ENCODE data around the gene OR8S1.
A peak's percentile ranks its signal among the peaks of the same experiment; 100 is the strongest.
"Not testable (repeated sequence)": the region's sequence is repeated elsewhere in the genome, so short reads cannot be mapped to it uniquely, and the experiment has no call there.

OR8S1 gene

GRCh38 chr12:48525332-48525731 lies at the start of gene OR8S1:
Gene OR8S1 (plus strand): TSS chr12:48525632. CDS start chr12:48525632, 0 bp downstream.
- no peak for DNase-seq (ENCODE audit: low read depth, low spot score)

DNA sequence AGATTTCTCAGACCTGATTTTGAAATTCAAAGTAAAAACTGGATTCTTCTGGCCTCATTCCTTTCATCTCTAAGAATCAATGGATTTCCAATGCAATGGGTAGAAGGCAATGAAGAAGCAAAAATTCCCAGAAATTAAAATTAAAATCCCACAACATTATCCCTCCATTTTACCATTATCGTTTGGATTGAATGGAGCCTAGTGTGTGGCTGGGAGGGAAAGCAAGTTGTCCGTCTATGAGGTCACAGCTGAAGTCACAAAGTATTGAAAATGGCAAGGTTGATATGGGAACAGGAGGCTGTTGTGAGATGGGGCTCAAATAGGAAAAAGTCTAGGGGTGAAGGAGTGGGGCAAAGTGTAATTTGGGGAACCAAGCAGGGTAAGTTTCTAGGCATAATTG lies 43.2 kb upstream of the OR8S1 start, which contains the start of gene C12orf54:
TSS of gene C12orf54 (plus strand) at position 301 of the 400 bp plus-strand sequence. CDS start 799 bp downstream, outside the sequence.
- DNase-seq (ENCODE audit: low read depth, low spot score): no peak

DNA sequence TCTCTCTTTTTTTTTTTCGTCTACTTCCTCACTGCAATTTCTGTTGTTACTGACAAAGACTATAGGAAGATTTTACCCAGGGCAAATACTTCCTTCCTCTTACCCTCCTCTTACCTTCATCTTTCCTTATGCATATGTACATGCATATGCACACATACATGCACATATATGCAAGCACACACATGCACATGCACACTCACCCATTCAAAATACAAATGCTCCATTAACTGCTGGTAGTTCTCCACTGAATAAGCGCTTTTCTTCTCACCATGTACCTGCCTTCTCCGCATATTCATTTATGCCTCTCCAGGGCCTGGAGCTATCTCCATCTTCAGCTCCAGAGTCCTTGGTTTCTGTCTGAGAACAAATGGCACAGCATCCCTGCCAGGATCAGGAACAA lies 42.5 kb upstream of the OR8S1 start:
- DNase-seq (ENCODE audit: low read depth, low spot score): no peak

GRCh38 chr12:48486261-48486660 lies 39.2 kb upstream of the OR8S1 start:
- DNase-seq (ENCODE audit: low read depth, low spot score): no peak

DNA sequence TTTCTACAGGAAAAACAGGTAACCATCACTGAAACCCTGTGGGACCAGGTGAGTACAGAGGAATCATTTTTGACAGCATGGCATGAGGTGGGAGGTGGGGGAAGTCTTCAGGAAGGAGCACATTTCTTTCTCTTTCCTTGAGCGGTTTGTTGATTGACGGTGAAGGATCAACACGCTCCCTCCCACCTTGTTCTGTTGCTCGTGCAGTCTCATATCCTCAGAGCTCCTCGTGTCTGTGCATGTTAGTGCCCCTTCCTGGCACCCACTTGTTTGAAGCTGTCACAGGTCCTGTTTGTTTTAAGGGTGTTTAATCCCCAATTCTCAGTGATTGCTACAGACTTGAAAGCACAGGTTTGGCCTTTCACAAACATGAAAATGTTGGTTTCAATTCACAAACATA lies 38.8 kb upstream of the OR8S1 start:
- no peak for DNase-seq (ENCODE audit: low read depth, low spot score)

DNA sequence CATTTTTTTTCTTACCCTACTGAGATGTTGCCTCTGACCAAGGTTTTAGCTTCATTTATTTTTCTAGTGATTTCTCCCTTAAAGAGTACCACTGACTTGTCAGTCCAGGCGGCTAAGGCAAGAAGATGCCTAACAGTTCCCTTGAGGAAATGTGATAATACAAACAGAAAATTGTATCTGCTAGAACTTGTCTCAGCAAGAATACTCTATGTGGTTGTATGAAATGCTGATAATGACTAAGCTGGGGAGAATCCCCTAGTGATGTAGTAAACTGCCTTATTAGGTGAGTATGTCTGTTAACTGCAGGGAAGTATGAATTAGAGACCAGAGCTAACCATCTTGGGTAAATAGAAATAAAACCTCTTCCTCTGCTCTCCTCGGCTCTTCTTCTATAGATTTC lies 36.4 kb upstream of the OR8S1 start:
- peak; percentile 1 for DNase-seq (ENCODE audit: low read depth, low spot score)

- not testable (repeated sequence) for DNase-seq (ENCODE audit: low read depth, low spot score)
These were observed 36.0 kb upstream of the OR8S1 start for GRCh38 chr12:48489456-48489855.

- not testable (repeated sequence) for DNase-seq (ENCODE audit: low read depth, low spot score)
These were observed 25.2 kb upstream of the OR8S1 start for GRCh38 chr12:48500281-48500680.

GRCh38 chr12:48506836-48507235 lies 18.6 kb upstream of the OR8S1 start:
- DNase-seq (ENCODE audit: low read depth, low spot score): not testable (repeated sequence)

DNA sequence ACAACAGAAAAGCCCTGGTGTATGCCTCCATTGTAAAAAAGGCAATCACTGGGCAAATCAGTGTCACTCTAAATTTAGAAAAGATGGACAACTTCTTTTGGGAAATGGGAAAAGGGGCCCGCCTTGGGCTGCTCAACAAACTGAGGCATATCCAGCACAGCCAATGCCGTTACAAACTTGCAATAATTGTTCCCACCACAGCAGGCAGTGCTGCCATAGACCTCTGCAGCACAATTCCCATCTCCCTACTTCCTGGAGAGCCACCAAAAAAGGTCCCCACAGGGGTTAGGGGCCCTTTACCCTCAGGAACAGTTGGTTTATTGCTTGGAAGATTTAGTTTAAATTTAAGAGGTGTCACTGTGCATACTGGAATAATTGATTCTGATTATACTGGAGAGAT lies 16.4 kb upstream of the OR8S1 start:
- no peak for DNase-seq (ENCODE audit: low read depth, low spot score)

GRCh38 chr12:48510111-48510510 lies 15.3 kb upstream of the OR8S1 start:
- DNase-seq (ENCODE audit: low read depth, low spot score): no peak

- no peak for DNase-seq (ENCODE audit: low read depth, low spot score)
These were observed 12.6 kb upstream of the OR8S1 start for GRCh38 chr12:48512855-48513254.

GRCh38 chr12:48514728-48515127 lies 10.7 kb upstream of the OR8S1 start:
- DNase-seq (ENCODE audit: low read depth, low spot score): no peak

GRCh38 chr12:48520381-48520780 lies 5.1 kb upstream of the OR8S1 start:
- DNase-seq (ENCODE audit: low read depth, low spot score): not testable (repeated sequence)

DNA sequence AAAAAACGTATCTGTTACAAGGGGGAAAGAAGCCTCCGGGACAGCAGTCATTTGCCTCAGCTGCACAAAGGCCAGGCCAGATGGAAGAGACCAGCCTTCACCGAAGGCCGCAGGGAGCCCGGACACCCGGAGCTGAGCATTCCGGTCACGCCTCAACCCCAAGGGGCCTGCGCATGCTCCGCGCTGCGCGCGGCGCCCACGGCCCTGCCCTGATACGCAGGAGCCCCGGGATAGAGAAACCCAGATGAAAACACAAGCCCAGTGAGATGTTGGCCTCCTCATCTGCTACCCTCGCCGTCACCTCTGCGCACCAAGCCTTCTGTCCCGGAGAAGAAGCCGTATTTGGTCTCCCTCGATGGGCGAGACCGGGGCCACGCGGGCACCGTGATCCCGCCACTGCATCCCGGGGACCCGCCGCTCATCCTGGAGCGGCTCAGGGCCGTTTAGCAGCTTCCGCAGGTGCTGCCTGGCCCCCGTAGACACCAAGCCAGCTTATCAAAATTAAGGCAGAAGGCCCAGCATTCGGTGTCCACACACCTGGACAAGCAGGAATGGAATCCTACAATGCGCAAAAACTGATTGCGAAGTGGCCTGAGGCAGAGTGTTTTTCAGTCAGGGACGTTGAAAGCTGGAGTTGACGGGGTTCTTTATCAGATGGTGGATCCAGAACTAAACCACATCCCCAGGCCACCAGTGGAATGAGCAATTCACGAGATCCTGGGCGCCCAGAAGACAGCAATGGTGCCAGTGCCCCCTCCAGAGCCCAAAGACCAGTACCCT lies 2.6 kb downstream of the OR8S1 start:
- DNase-seq (ENCODE audit: low read depth, low spot score): no peak

DNA sequence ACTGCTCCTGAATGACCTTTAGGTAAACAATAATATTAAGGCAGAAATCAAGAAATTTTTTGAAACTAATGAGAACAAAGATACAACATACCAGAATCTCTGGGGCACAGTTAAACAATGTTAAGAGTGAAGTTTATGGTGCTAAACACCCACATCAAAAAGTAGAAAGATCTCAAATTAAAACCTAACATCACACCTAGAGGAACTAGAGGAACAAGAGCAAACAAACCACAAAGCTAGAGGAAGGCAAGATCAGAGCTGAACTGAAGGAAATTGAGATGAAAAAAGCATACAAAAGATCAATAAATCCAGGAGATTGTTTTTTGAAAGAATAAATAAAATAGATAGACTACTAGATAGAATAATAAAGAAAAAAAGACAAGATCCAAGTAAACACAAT lies 7.2 kb downstream of the OR8S1 start:
- DNase-seq (ENCODE audit: low read depth, low spot score): no peak

- no peak for DNase-seq (ENCODE audit: low read depth, low spot score)
These were observed 11.2 kb downstream of the OR8S1 start for GRCh38 chr12:48536602-48537001.

DNA sequence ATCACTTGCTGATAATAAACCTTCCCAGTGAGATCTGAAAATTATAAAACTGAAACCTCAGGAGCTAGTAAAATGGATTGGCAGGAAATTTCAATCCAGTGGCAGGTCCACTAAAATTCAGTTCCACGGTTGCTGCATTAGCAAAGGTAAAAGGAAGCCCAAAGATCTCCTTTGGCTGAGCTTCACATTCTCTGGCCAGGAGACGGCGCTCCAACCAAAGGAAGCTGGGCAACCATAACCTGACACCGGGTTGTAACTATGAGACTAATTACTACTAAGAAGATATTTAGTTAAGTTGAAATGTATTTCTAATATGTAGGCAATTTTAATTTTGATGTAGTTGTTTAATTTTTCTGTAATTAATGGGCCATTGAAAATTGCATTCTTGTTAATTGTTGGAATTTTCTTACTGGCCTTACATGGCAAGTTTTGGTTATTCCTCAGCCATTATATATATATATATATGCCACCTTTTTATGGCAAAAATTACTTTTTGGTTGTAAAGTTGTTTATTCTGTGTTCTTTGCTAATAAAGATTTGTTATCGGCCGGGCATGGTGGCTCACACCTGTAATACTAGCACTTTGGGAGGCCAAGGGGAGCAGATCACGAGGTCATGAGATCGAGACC lies 17.0 kb downstream of the OR8S1 start:
- peak; percentile 48 for DNase-seq (ENCODE audit: low read depth, low spot score)

DNA sequence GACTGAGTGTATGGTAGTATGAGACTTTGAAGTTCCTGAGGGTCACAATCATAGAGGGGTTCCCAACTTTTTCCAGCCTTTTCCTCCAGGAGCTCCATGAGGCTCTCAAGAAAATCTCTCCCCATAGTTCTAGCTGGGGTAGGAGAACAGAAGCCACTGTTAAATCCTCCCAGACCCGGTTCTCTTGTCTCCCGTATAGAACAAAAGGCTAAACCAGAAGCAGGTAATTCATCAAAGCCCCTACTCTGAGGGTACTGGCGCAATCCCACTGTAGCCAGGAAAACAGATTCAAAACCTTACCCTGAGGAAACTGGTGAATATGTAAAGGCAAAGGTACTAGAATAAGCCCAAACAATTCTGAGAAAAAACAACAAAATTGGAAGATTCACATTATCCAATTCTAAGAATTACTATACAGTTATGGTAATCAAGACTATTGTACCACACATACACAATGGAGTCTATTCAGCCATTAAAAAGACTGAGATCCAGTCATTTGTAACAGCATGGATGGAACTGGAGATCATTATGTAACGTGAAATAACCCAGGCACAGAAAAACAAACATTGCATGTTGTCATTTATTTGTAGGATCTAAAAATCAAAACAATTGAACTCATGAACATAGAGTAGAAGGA lies 20.5 kb downstream of the OR8S1 start:
- no peak for DNase-seq (ENCODE audit: low read depth, low spot score)

- DNase-seq (ENCODE audit: low read depth, low spot score): not testable (repeated sequence)
These were observed 21.6 kb downstream of the OR8S1 start for GRCh38 chr12:48547012-48547411.

GRCh38 chr12:48551636-48552035 lies 26.2 kb downstream of the OR8S1 start:
- not testable (repeated sequence) for DNase-seq (ENCODE audit: low read depth, low spot score)

DNA sequence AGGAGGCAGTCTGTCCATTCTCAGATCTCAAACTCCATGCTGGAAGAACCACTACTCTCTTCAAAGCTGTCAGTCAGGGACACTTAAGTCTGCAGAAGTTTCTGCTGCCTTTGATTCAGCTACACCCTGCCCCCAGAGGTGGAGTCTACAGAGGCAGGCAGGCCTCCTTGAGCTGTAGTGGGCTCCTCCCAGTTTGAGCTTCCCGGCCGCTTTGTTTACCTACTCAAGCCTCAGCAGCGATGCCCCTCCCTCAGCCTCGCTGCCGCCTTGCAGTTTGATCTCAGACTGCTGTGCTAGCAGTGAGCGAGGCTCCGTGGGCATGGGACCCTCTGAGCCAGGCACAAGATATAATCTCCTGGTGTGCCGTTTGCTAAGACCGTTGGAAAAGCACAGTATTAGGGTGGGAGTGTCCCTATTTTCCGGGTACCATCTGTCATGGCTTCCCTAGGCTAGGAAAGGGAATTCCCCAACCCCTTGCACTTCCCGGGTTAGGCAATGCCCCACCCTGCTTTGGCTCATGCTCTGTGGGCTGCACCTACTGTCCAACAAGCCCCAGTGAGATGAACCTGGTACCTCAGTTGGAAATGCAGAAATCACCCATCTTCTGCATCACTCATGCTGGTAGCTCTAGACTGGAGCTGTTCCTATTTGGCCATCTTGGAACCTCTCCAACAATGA lies 28.4 kb downstream of the OR8S1 start:
- DNase-seq (ENCODE audit: low read depth, low spot score): not testable (repeated sequence)
